ENCODE data around the gene WWOX.

The WWOX gene

GRCh38 chr16:78744099-78744498 is 644.6 kb downstream of the WWOX start:
- Histone ChIP-seq H3K36me3 (no peaks in the 10 kb centered on the region), H3K4me1 (peaks cover 0 to 17% (median 8%) of the 10 kb centered on the region in 4 donors), H3K27ac (no peak overlapping the region), H3K4me3 (no peak overlapping the region), H3K9me3 (no peaks in the 10 kb centered on the region), H3K27me3 (no peaks in the 10 kb centered on the region)
- TF ChIP-seq CTCF (IDR thresholded peaks at IDR 0.05): no peak
- no peak for DNase-seq
- intact Hi-C loops (cut with DNase I; ENCODE audit: low total_unique reads): no loop called here

DNA sequence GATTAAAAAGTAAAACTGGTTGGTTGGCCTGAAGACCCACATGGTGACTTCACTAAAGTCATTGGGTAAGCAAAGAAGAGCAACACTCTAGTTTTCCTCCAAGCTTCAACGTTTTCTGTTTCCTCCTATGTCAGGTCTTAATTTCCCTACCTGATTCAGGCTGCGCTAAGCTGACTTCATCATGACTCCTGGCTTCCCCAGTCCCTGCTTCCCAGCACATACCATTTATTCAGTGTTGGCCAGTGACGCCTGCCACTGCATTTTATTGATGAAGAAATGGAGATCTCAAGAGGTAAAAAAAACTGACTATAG is 645.3 kb downstream of the WWOX start:
- H3K9me3 ChIP-seq: no peaks in the 10 kb centered on the region
- H3K36me3 ChIP-seq: no peaks in the 10 kb centered on the region
- DNase-seq: no peak
- H3K4me3 ChIP-seq: no peak overlapping the region
- H3K27me3 ChIP-seq: no peaks in the 10 kb centered on the region
- intact Hi-C loops (cut with DNase I; ENCODE audit: low total_unique reads): no loop called here
- TF ChIP-seq CTCF (IDR thresholded peaks at IDR 0.05): no peak
- H3K4me1 ChIP-seq: peaks cover 0 to 17% (median 8%) of the 10 kb centered on the region in 4 donors
- H3K27ac ChIP-seq: no peak overlapping the region

GRCh38 chr16:78745108-78746019 is 645.9 kb downstream of the WWOX start:
- intact Hi-C loops (cut with DNase I; ENCODE audit: low total_unique reads): no loop called here
- Histone ChIP-seq H3K4me1 (peaks cover 0 to 17% (median 8%) of the 10 kb centered on the region in 4 donors), H3K36me3 (no peaks in the 10 kb centered on the region), H3K27me3 (no peaks in the 10 kb centered on the region), H3K9me3 (no peaks in the 10 kb centered on the region), H3K4me3 (no peak overlapping the region), H3K27ac (no peak overlapping the region)
- no peak for DNase-seq
- no peak for TF ChIP-seq CTCF (IDR thresholded peaks at IDR 0.05)

- Histone ChIP-seq H3K27me3 (no peaks in the 10 kb centered on the region), H3K4me3 (no peak overlapping the region), H3K27ac (no peak overlapping the region), H3K36me3 (no peaks in the 10 kb centered on the region), H3K9me3 (no peaks in the 10 kb centered on the region), H3K4me1 (peaks cover 0 to 17% (median 8%) of the 10 kb centered on the region in 4 donors)
- DNase-seq: no peak
- TF ChIP-seq CTCF (IDR thresholded peaks at IDR 0.05): no peak
- intact Hi-C loops (cut with DNase I; ENCODE audit: low total_unique reads): no loop called here
These were observed 647.3 kb downstream of the WWOX start for GRCh38 chr16:78746718-78747117.

GRCh38 chr16:78748220-78748929 is 648.9 kb downstream of the WWOX start:
- Histone ChIP-seq H3K4me1 (peaks cover 0 to 17% (median 8%) of the 10 kb centered on the region in 4 donors), H3K27ac (no peak overlapping the region), H3K9me3 (no peaks in the 10 kb centered on the region), H3K4me3 (no peak overlapping the region), H3K27me3 (no peaks in the 10 kb centered on the region), H3K36me3 (no peaks in the 10 kb centered on the region)
- intact Hi-C loops (cut with DNase I; ENCODE audit: low total_unique reads): no loop called here
- no peak for DNase-seq
- TF ChIP-seq CTCF (IDR thresholded peaks at IDR 0.05): no peak

Data from tibial artery (tissue), 4 donors.